ENCODE measurements around the gene NR6A1.
"Not testable (repeated sequence)": the region's sequence is repeated elsewhere in the genome, so short reads cannot be mapped to it uniquely, and the experiment has no call there.

- not testable (repeated sequence) for TF ChIP-seq CTCF (IDR thresholded peaks at IDR 0.05; ENCODE audit: low read depth, low read length, poor library complexity, severe bottlenecking); EZH2phosphoT487 (IDR thresholded peaks at IDR 0.05; ENCODE audit: borderline replicate concordance, low read length)
Measured at GRCh38 chr9:124615840-124616239, 155.3 kb downstream of the NR6A1 start.
